Activated CD4-positive, alpha-beta T cell treated with anti-CD3 and anti-CD28 coated beads, Interleukin-2, amount 50 U/mL, for 48 hours (primary cell): Measurements from ENCODE around the gene MIX23.

Source experiments
- DNase-seq, 2 experiments: peaks; one replicate each; pipeline ENCODE4 v3.0.0-alpha.2; 2020

MIX23 gene

GRCh38 chr3:122382888-122383666, at the start of gene MIX23:
TSS of gene MIX23 (minus strand) at chr3:122383231. CDS start at chr3:122383224, 7 bp downstream.
- peak; percentile 88 to 93 for DNase-seq

GRCh38 chr3:122430371-122430770, 47.3 kb upstream of the MIX23 start:
- no peak for DNase-seq

DNA sequence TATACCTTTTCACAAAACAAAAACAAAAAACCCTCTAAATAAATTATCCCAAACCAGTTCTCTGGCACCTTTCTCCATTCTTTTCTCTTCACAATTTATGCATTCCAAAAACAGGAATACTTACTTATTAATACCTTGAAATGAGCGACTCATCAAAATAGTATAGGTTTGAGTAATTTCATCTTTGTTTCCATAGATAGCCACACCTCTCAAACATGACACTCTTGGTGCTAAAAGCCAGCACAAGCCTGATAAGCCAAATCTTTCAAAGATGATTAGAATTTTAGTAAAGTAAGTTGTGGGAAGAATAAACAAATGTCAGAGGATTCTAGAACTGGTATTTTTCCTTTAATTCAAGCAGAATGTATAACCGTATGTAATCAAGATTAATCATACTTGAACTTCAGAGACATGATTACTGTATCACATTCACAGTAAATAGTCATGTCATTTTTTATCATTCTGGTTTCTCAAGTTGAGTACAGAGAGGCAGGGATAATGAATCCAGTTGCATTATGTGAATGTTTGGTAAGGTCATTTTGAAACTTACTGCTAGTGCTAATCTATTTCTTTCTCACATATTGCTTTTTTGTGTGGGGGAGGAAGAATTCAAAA, 44.9 kb upstream of the MIX23 start:
- no peak for DNase-seq

- DNase-seq, result no peak
Observed at GRCh38 chr3:122421836-122422235, 38.8 kb upstream of the MIX23 start.

DNA sequence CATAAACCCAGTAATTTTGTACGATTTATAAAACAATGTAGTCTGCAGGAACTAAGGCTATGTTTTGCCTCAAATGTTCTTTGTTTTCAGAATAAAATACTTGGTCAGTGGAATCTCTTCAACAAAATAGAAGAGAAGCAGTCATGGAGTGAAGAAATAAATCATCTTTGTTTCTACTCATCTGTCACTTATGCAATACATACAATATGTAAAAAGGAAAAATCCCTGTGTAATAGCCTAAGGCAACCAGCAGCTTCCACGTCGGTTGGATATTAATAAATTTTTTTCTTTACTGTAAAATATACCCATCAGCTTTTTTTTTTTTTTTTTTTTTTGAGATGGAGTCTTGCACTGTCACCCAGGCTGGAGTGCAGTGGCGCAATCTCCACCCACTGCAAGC, 38.1 kb upstream of the MIX23 start:
- no peak for DNase-seq

- DNase-seq, result no peak
Observed at GRCh38 chr3:122416966-122417365, 33.9 kb upstream of the MIX23 start.

DNA sequence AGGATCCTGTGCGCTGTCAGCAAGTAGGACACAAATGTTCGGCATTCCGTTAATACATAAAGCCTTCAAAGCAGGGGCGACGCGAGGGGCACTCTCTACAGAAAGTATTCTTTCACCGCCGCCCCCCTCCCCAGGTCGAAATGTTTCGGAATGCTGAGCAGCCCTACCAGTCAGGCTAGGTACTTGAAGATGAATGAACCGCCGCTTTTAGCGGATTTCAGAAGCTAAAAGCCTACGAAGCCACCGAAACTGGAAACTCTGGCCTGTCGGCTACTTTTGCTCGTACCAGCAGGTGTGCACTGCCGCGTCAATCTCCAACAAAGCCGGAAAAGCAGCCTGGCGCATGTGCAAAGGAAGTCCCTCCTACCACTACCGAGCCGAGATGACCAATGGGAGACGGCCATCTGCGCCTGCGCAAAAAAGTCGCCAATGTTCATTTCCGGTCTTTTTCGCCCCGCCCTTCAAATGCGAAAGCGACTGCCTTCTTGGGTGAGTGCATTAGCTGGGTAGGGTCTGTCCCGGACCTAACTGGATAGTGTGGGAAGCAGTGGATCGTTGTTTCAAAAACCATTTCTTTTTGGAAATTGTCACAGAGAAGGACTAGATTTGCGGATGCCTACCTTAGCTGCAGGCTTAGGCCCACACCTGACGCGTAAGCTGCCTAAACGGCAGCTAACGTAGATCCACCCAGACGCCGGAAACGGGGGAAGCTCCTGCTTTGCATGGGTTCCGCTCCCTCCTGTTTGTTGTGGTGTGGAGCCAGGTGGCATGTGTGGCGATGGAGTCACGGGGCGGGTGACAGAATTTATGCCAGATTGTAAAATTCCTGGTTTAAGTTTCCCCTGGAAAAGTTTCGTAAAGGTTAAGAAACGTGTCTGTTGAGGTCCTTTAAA, 33.0 kb upstream of the MIX23 start, which contains the start of gene WDR5B:
Gene WDR5B (minus strand): TSS at position 301 of the 893 bp plus-strand sequence. CDS start 534 bp downstream, outside the sequence.
- peak; percentile 98 to 99 for DNase-seq

- DNase-seq, result peak; percentile 43 to 61
Observed at GRCh38 chr3:122415104-122415744, 32.2 kb upstream of the MIX23 start.

DNA sequence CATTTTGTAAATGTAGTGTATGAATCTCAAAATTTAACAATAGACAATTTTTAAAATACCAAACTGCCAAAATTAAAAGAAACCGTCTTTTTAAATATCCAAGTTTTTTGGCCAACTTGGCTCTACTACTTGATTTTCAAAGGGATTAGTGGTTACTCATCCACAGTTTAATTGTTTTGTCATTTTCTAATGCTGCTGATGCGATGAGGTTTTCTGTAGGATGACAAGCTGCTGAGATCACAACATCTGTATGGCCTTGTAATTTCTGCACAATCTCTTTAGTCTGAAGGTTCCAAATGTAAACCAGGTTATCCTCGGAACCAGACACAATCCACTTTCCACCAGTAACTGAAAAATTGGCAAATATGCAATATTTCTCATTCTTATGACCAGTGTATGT, 31.4 kb upstream of the MIX23 start:
- DNase-seq, result no peak

DNA sequence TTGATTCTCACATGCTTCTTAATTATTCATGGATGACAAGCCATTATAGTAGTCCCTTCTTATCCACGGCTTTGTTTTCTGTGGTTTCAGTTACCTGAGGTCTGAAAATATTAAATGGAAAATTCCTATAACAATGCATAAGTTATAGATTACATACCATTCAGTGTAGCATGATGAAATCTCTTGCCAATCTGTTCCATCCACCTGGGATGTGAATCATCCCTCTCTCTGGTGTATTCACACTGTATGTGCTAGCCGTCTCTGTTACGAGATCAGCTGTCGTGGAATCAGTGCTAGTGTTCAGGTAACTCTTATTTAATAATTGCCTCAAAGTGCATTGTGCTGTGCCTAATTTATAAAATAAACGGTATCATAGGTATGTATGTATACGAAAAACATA, 27.6 kb upstream of the MIX23 start:
- no peak for DNase-seq

GRCh38 chr3:122410111-122410510, 27.1 kb upstream of the MIX23 start:
- DNase-seq, result no peak

GRCh38 chr3:122409446-122409845, 26.4 kb upstream of the MIX23 start:
- DNase-seq, result no peak

DNA sequence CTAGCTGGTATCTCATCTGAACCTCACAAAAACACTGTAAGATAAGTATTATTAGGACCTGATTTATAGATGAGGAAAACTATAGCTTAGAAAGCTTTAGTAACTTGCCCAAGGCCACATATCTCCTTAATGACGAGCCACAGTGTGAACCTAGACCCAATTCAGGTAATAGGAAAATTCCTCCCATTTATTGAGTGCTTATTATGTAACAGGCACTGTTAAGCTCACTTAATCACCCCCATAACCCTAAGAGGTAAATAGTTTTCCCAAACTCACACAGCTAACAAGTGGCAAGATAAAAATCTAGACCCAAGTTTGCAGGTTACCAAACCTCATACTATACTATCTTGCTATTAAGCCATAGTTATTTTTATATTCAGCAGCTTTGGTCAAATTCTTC, 24.9 kb upstream of the MIX23 start:
- no peak for DNase-seq

GRCh38 chr3:122406198-122406597, 23.2 kb upstream of the MIX23 start:
- DNase-seq, result no peak

DNA sequence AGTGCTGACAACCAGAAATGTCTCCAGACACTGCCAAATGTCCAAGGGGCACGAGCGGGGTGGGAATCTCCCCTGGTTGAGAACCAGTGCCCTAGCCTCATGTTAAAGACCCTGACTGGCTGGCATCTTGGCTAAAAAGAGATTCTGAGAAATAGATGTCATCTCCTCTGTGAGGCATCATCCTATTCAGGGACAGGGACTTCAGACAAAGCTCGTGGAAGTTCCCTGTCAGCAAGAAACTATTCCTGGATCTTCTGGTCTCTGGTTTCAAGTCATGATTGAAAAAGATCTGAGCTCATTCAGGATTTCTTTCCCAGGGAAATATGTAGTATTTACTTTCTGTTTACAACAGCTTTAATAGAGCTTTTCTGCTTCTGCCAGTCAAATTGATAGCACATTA, 22.0 kb upstream of the MIX23 start:
- DNase-seq, result no peak

GRCh38 chr3:122403489-122403888, 20.5 kb upstream of the MIX23 start:
- no peak for DNase-seq

- no peak for DNase-seq
Observed at GRCh38 chr3:122398920-122399319, 15.9 kb upstream of the MIX23 start.

DNA sequence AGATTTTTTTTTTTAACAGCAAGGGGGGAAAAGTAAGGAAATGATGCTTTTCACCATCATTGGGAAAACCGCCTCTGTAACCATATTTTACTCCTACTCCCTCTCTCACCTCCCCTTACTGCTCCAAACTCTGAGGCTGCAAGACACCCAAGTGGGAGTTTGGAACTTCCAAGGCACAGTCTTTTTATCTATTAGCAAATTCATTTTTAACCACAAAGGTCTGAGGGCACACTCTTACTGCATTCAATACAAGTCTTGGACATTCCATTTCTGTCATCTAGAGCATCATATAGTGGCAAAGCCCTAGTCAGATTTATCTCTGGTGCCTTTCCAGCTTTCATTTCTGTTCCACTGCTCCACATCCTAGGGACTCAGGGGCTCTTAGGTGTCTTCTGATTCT, 14.2 kb upstream of the MIX23 start:
- no peak for DNase-seq

- DNase-seq, result no peak
Observed at GRCh38 chr3:122396511-122396910, 13.5 kb upstream of the MIX23 start.

- DNase-seq, result no peak
Observed at GRCh38 chr3:122395582-122395981, 12.6 kb upstream of the MIX23 start.

DNA sequence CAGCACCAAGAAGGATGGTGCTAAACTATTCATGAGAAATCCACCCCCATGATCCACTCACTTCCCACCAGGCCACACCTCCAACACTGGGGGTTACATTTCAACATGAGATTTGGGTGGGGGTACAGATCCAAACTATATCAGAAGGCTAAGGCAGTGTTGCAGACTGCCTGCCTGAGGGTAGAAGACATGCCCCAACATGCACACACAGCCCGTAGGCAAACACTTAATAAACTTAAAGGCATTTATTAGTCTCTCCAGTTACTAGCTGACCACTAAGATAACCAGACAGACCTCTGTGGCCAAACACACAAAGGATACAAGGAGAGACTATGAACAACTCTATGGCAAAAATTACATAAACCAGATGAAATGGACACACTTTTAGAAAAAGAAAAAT, 11.1 kb upstream of the MIX23 start:
- no peak for DNase-seq

DNA sequence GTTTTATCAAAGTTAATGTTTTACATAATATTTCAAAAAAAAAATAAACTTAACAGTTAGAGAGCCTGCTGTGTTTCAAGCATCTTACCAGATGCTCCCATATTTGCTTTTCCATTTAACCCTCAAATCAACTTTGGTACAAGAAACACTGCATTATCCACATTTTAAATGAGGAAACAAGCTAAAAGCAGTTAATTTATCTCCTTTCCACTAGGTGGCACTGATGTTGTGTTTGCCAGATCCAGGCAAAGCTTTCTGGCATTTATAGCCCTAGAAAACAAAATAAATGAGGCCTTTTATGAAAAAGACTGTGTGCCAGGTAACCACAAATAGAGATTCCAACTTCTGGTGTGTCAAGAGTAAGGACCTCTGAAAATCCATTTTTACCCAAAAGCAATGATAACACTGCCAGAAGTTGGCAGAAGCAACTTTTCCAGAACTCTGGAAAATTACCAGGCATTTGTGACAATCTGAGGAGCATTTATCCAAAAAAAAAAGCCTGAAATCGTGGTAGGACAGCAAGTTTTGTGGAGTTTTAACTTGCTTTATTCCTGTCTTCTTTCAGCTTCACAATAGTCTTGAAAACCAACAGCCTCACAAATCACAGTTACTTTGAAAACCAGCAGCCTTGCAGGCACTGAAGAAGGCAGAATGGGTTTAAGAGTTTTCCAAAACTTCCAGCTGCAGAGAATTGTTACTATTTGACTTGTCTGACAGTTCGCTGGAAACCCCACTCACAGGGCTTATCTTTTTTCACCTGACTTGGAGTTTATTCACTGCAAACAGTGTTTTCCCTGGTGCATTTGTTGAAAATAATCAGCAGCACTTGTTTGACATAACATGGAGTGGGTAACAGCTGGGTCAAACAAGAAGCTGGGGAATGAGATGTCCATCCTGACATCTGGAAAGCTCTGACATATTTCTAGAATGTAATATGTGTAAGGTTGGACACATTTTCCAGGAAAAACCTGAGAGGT, 10.1 kb upstream of the MIX23 start:
- DNase-seq, result no peak
